ENCODE results near the gene NPPC.
"Not testable (repeated sequence)": the region's sequence is repeated elsewhere in the genome, so short reads cannot be mapped to it uniquely, and the experiment has no call there.

The NPPC gene

GRCh38 chr2:231920795-231921194, 5.4 kb downstream of the NPPC start:
- DNase-seq (ENCODE audit: low read depth in 3 of 3, low spot score in 1 of 3) = no peak

- DNase-seq (ENCODE audit: low read depth in 3 of 3, low spot score in 1 of 3) = no peak
Observed at GRCh38 chr2:231920366-231920765, 5.8 kb downstream of the NPPC start.

- no peak for DNase-seq (ENCODE audit: low read depth in 3 of 3, low spot score in 1 of 3)
Observed at GRCh38 chr2:231919341-231920035, 6.7 kb downstream of the NPPC start.

- DNase-seq (ENCODE audit: low read depth in 3 of 3, low spot score in 1 of 3) = no peak
Observed at GRCh38 chr2:231918501-231919330, 7.5 kb downstream of the NPPC start.

GRCh38 chr2:231917280-231918066, 8.7 kb downstream of the NPPC start:
- DNase-seq (ENCODE audit: low read depth in 3 of 3, low spot score in 1 of 3) = no peak

GRCh38 chr2:231914077-231914690, 12.0 kb downstream of the NPPC start:
- no peak for DNase-seq (ENCODE audit: low read depth in 3 of 3, low spot score in 1 of 3)

- no peak for DNase-seq (ENCODE audit: low read depth in 3 of 3, low spot score in 1 of 3)
Observed at GRCh38 chr2:231911381-231911780, 14.8 kb downstream of the NPPC start.

- DNase-seq (ENCODE audit: low read depth in 3 of 3, low spot score in 1 of 3) = no peak
Observed at GRCh38 chr2:231910771-231911170, 15.4 kb downstream of the NPPC start.

- not testable (repeated sequence) for DNase-seq (ENCODE audit: low read depth in 3 of 3, low spot score in 1 of 3)
Observed at GRCh38 chr2:231910161-231910560, 16.0 kb downstream of the NPPC start.

- DNase-seq (ENCODE audit: low read depth in 3 of 3, low spot score in 1 of 3) = no peak
Observed at GRCh38 chr2:231909631-231910030, 16.6 kb downstream of the NPPC start.

GRCh38 chr2:231908584-231908983, 17.6 kb downstream of the NPPC start:
- no peak for DNase-seq (ENCODE audit: low read depth in 3 of 3, low spot score in 1 of 3)

- no peak for DNase-seq (ENCODE audit: low read depth in 3 of 3, low spot score in 1 of 3)
Observed at GRCh38 chr2:231907765-231908164, 18.4 kb downstream of the NPPC start.

GRCh38 chr2:231905026-231905425, 21.2 kb downstream of the NPPC start:
- DNase-seq (ENCODE audit: low read depth in 3 of 3, low spot score in 1 of 3) = no peak

GRCh38 chr2:231904161-231904611, 22.0 kb downstream of the NPPC start:
- no peak for DNase-seq (ENCODE audit: low read depth in 3 of 3, low spot score in 1 of 3)

GRCh38 chr2:231902598-231902997, 23.6 kb downstream of the NPPC start:
- no peak for DNase-seq (ENCODE audit: low read depth in 3 of 3, low spot score in 1 of 3)

- DNase-seq (ENCODE audit: low read depth in 3 of 3, low spot score in 1 of 3) = no peak
Observed at GRCh38 chr2:231900972-231901371, 25.2 kb downstream of the NPPC start.

- DNase-seq (ENCODE audit: low read depth in 3 of 3, low spot score in 1 of 3) = peak in 2 of 3 donors; percentile 15 to 46
Observed at GRCh38 chr2:231900486-231900942, 25.7 kb downstream of the NPPC start.

GRCh38 chr2:231894566-231895380, 31.4 kb downstream of the NPPC start:
- no peak for DNase-seq (ENCODE audit: low read depth in 3 of 3, low spot score in 1 of 3)

- DNase-seq (ENCODE audit: low read depth in 3 of 3, low spot score in 1 of 3) = no peak
Observed at GRCh38 chr2:231891514-231891905, 34.7 kb downstream of the NPPC start.

- no peak for DNase-seq (ENCODE audit: low read depth in 3 of 3, low spot score in 1 of 3)
Observed at GRCh38 chr2:231890896-231891513, 35.2 kb downstream of the NPPC start.

Data from stimulated activated CD4-positive, alpha-beta T cell treated with anti-CD3 and anti-CD28 coated beads, TNF-alpha, amount 100 ng/mL, for 1 hour (primary cell).